HFFc6 (cell line): Measurements from ENCODE around the gene TIAM2. TPM values are rescaled to one million over a fixed set of nuclear protein-coding genes. Genes with fewer than 3 reads are reported as not detected.

Experiments used
- DNase-seq: peaks from one replicate; pipeline ENCODE4 v3.0.0-alpha.2; 2018
- H3K27ac Mint-ChIP-seq: 2 replicates; pipeline ENCODE4 v1.8.0; 2020; ENCODE audit warnings: mild to moderate bottlenecking, mixed read lengths
- H3K27me3 Mint-ChIP-seq: 2 replicates; pipeline ENCODE4 v1.8.0; 2021; ENCODE audit warnings: mild to moderate bottlenecking, moderate library complexity, mixed read lengths; ENCODE audit not compliant: insufficient read depth
- H3K36me3 Mint-ChIP-seq: 2 replicates; pipeline ENCODE4 v1.8.0; 2021; ENCODE audit warnings: low read depth, mixed read lengths
- H3K4me1 Mint-ChIP-seq: 2 replicates; pipeline ENCODE4 v1.8.0; 2020; ENCODE audit warnings: low read depth, mixed read lengths
- H3K4me3 Mint-ChIP-seq: 2 replicates; pipeline ENCODE4 v1.8.0; 2020; ENCODE audit warnings: mild to moderate bottlenecking, moderate library complexity, mixed read lengths
- H3K9me3 Mint-ChIP-seq: 2 replicates; pipeline ENCODE4 v1.8.0; 2020; ENCODE audit warnings: mild to moderate bottlenecking, mixed read lengths
- CTCF ChIP-seq: fragments of 200-600 bp; sonication (generic); IDR thresholded peaks from 2 replicates; pipeline ENCODE4 v1.5.0; 2021; ENCODE audit warnings: antibody characterized with exemption, mild to moderate bottlenecking
- total RNA-seq, 6 experiments: library from RNA; stranded (reverse); fragmentation: NEBNext Ultra II Directional; extraction: Animal tissue kit (Norgen Biotek cat#: 25700); gene quantifications; 2 replicates in 1 of 6; 3 replicates in 5 of 6; pipeline ENCODE4 v1.2.3, GENCODE V29; 2021

Gene TIAM2
- total RNA-seq, 6 experiments from 2014 or later, result 7.2 to 11.2 (median 9.4) TPM

DNA sequence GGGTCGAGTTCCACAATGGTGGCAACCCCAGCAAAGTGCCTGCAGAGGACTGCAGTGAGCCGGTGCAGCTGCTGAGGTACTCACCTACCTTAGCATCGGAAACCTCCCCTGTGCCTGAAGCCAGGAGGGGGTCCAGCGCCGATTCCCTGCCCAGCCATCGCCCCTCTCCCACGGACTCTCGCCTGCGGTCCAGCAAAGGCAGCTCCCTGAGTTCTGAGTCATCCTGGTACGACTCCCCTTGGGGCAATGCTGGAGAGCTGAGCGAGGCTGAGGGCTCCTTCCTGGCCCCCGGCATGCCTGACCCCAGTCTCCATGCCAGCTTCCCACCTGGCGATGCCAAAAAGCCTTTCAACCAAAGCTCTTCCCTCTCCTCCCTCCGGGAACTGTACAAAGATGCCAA lies 134.6 kb downstream of the TIAM2 start:
- H3K9me3 Mint-ChIP-seq, result no peaks in the 10 kb centered on the region
- no peak for TF ChIP-seq CTCF
- H3K27ac Mint-ChIP-seq, result no peak overlapping the region
- H3K4me3 Mint-ChIP-seq, result no peak overlapping the region
- peaks cover 13% of the 10 kb centered on the region for H3K36me3 Mint-ChIP-seq
- no peak for DNase-seq
- no peaks in the 10 kb centered on the region for H3K27me3 Mint-ChIP-seq
- H3K4me1 Mint-ChIP-seq, result peaks cover 55% of the 10 kb centered on the region

GRCh38 chr6:155130161-155130853 lies 135.2 kb downstream of the TIAM2 start:
- DNase-seq, result no peak
- no peak overlapping the region for H3K27ac Mint-ChIP-seq
- H3K4me1 Mint-ChIP-seq, result peaks cover 58% of the 10 kb centered on the region
- H3K27me3 Mint-ChIP-seq, result no peaks in the 10 kb centered on the region
- TF ChIP-seq CTCF, result no peak
- no peaks in the 10 kb centered on the region for H3K9me3 Mint-ChIP-seq
- no peak overlapping the region for H3K4me3 Mint-ChIP-seq
- H3K36me3 Mint-ChIP-seq, result peaks cover 13% of the 10 kb centered on the region

DNA sequence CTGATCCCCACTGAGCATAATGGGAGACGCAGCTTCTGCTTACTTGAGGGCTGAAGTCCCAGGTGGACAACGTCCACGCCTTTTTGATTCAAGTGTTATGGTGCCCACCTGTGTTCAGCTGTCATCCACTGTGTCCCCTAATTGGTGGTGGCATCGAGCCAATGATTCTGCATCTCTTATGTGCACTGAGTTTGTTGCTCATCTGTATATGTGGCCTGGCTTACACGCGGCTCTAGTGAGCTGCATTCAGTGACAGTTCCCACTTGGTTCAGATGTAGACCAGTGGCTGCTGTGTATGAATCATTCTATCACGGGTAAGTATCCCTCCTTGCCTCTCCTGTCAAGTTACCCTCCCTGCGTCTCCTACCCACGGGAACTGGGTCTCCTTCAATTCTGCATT lies 137.5 kb downstream of the TIAM2 start:
- no peak for TF ChIP-seq CTCF
- no peak for DNase-seq
- no peak overlapping the region for H3K4me3 Mint-ChIP-seq
- H3K36me3 Mint-ChIP-seq, result peaks cover 13% of the 10 kb centered on the region
- no peaks in the 10 kb centered on the region for H3K9me3 Mint-ChIP-seq
- peaks cover 35% of the 10 kb centered on the region for H3K4me1 Mint-ChIP-seq
- H3K27me3 Mint-ChIP-seq, result no peaks in the 10 kb centered on the region
- no peak overlapping the region for H3K27ac Mint-ChIP-seq

GRCh38 chr6:155141002-155141401 lies 145.9 kb downstream of the TIAM2 start:
- H3K4me3 Mint-ChIP-seq, result no peak overlapping the region
- peaks cover 14% of the 10 kb centered on the region for H3K36me3 Mint-ChIP-seq
- H3K27me3 Mint-ChIP-seq, result no peaks in the 10 kb centered on the region
- TF ChIP-seq CTCF, result no peak
- peaks cover 48% of the 10 kb centered on the region for H3K4me1 Mint-ChIP-seq
- no peak overlapping the region for H3K27ac Mint-ChIP-seq
- no peaks in the 10 kb centered on the region for H3K9me3 Mint-ChIP-seq
- DNase-seq, result no peak

DNA sequence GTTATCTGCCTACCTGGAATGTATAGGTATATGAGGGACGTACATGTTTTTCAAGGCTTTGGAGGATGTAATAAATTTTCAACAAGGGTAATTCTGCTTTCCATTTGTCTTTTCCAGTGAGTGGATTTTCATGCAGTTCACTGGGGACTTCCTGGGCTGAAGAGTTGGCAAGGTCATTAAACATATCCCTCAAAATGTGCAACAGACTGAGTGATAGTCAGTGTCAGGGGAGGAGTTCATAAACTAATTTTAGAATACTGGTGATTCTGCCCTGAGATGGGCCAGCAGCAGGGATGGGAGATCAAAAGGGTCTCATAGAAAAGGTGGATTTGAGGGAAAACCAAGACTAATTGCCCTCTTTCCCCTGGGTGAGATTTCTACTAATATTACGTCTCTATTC lies 146.4 kb downstream of the TIAM2 start:
- peaks cover 48% of the 10 kb centered on the region for H3K4me1 Mint-ChIP-seq
- no peak overlapping the region; the same call in 1 of the 2 replicates for H3K27ac Mint-ChIP-seq
- no peaks in the 10 kb centered on the region for H3K9me3 Mint-ChIP-seq
- TF ChIP-seq CTCF, result no peak
- DNase-seq, result no peak
- H3K4me3 Mint-ChIP-seq, result no peak overlapping the region
- no peaks in the 10 kb centered on the region for H3K27me3 Mint-ChIP-seq
- H3K36me3 Mint-ChIP-seq, result peaks cover 14% of the 10 kb centered on the region
